ENCODE results near the gene TEAD1.

GRCh38 chr11:12876988-12877387, 202.8 kb downstream of the TEAD1 start:
- TF ChIP-seq POLR2AphosphoS5 (IDR thresholded peaks at IDR 0.05; ENCODE audit: low read depth) (no peak), CTCF (conservative IDR thresholded peaks at IDR 0.05; ENCODE audit: low read depth in 2 of 2) (no peak), EZH2 (IDR thresholded peaks at IDR 0.05; ENCODE audit: low read depth, unreplicated experiment) (no peak), ZNF114 (CRISPR knock-in tag; IDR thresholded peaks at IDR 0.05) (no peak), REST (IDR thresholded peaks at IDR 0.05; ENCODE audit: unreplicated experiment) (no peak), CREB1 (CRISPR knock-in tag; IDR thresholded peaks at IDR 0.05; ENCODE audit: low read depth) (no peak), ETS1 (IDR thresholded peaks at IDR 0.05) (no peak), EZH2phosphoT487 (IDR thresholded peaks at IDR 0.05; ENCODE audit: unreplicated experiment) (no peak)
